Neural progenitor cell (in vitro differentiated cells): Measurements from ENCODE around the gene TNRC6C. TPM values are rescaled to one million over a fixed set of nuclear protein-coding genes. Genes with fewer than 3 reads are reported as not detected.
A peak's percentile ranks its signal among the peaks of the same experiment; 100 is the strongest.

Source experiments
- DNase-seq: peaks from one replicate; pipeline ENCODE4 v3.0.0-alpha.2; 2016; ENCODE audit warnings: low spot score
- H2AFZ ChIP-seq: fragments of 200-600 bp; sonication (generic); replicated peaks from 2 replicates; pipeline ENCODE4 v1.6.1; 2016; ENCODE audit warnings: antibody characterized with exemption
- H3F3A ChIP-seq: fragments of 200-600 bp; sonication (generic); 2 replicates; pipeline ENCODE4 v1.6.1; 2016; ENCODE audit warnings: antibody characterized with exemption, low read depth
- H3K27ac ChIP-seq: fragments of 200-600 bp; sonication (generic); 2 replicates; pipeline ENCODE4 v1.5.1; 2016; ENCODE audit warnings: mild to moderate bottlenecking
- H3K27me3 ChIP-seq: fragments of 200-600 bp; sonication (generic); 2 replicates; pipeline ENCODE4 v1.6.1; 2016; ENCODE audit warnings: mild to moderate bottlenecking, moderate library complexity
- H3K36me3 ChIP-seq: fragments of 200-600 bp; sonication (generic); 2 replicates; pipeline ENCODE4 v1.5.1; 2016
- H3K4me1 ChIP-seq: fragments of 200-600 bp; sonication (generic); 2 replicates; pipeline ENCODE4 v1.6.1; 2016; ENCODE audit warnings: mixed run types
- H3K4me2 ChIP-seq: fragments of 200-600 bp; sonication (generic); 2 replicates; pipeline ENCODE4 v1.6.1; 2016
- H3K4me3 ChIP-seq: fragments of 200-600 bp; sonication (generic); 2 replicates; pipeline ENCODE4 v1.5.1; 2016
- H3K79me2 ChIP-seq: fragments of 200-600 bp; sonication (generic); 2 replicates; pipeline ENCODE4 v1.6.1; 2016; ENCODE audit warnings: low read depth
- H3K9ac ChIP-seq: fragments of 200-600 bp; sonication (generic); 2 replicates; pipeline ENCODE4 v1.6.1; 2016
- H3K9me3 ChIP-seq: fragments of 200-600 bp; sonication (generic); 2 replicates; pipeline ENCODE4 v1.5.1; 2016; ENCODE audit warnings: low read depth
- H4K20me1 ChIP-seq: fragments of 200-600 bp; sonication (generic); 2 replicates; pipeline ENCODE4 v1.6.1; 2016; ENCODE audit warnings: low read depth
- H3K27ac Mint-ChIP-seq: 3 replicates; pipeline ENCODE4 v1.8.0; 2021; ENCODE audit warnings: mixed read lengths
- H3K27me3 Mint-ChIP-seq: 2 replicates; pipeline ENCODE4 v1.8.0; 2022; ENCODE audit warnings: low read depth, mild to moderate bottlenecking, inconsistent platforms, moderate library complexity, mixed read lengths; ENCODE audit not compliant: insufficient read depth
- H3K36me3 Mint-ChIP-seq: 3 replicates; pipeline ENCODE4 v1.8.0; 2021; ENCODE audit warnings: mixed read lengths
- H3K4me1 Mint-ChIP-seq: 3 replicates; pipeline ENCODE4 v1.8.0; 2021; ENCODE audit warnings: mixed read lengths
- H3K4me3 Mint-ChIP-seq: 3 replicates; pipeline ENCODE4 v1.8.0; 2021; ENCODE audit warnings: mild to moderate bottlenecking, moderate library complexity, mixed read lengths
- H3K9me3 Mint-ChIP-seq: 3 replicates; pipeline ENCODE4 v1.8.0; 2020; ENCODE audit warnings: mixed read lengths
- EZH2 ChIP-seq: fragments of 200-600 bp; sonication (generic); IDR thresholded peaks from 2 replicates; pipeline ENCODE4 v1.6.1; 2017; ENCODE audit warnings: antibody characterized with exemption, mild to moderate bottlenecking, moderate library complexity
- EZH2phosphoT487 ChIP-seq: fragments of 200-600 bp; sonication (generic); IDR thresholded peaks from 2 replicates; pipeline ENCODE4 v1.6.1; 2017; ENCODE audit warnings: antibody characterized with exemption
- total RNA-seq: library from RNA; depleted of rRNA; stranded (reverse); fragments of >200 nt; gene quantifications from 2 replicates; pipeline ENCODE4 v1.2.3, GENCODE V29; 2015; ENCODE audit warnings: low replicate concordance
- TF ChIP-seq, protein P1 (sequence below): fragments of 200-600 bp; sonication (generic); IDR thresholded peaks from 2 replicates; pipeline ENCODE4 v1.5.1; 2017; ENCODE audit warnings: antibody characterized with exemption, mild to moderate bottlenecking

TNRC6C gene
- total RNA-seq, 1 donor from 2014 or later: 14.9 TPM

DNA sequence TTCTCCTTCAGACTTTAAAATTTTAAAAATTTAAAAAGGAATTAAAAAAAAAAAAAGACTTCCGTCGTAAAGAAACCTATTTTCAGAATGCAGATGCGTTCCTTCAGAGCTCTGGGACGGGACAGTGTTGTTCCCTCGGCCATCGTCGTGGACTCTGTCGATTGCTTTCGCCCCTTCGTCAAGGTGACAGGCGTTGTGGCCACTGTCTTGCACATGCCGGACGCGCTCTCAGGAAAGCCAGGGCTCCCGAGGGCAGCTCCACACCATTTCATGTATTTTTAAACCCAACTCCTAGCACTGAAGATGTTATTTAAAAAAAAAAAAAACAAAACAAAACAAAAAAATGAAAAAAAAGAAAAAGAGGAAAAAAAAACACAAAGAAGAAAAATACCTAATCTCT is 147.7 kb downstream of the TNRC6C start:
- peaks cover 13% of the 10 kb centered on the region for H3K4me1 Mint-ChIP-seq
- H3K36me3 ChIP-seq: no peaks in the 10 kb centered on the region
- no peaks in the 10 kb centered on the region for H4K20me1 ChIP-seq
- no peaks in the 10 kb centered on the region for H3K4me1 ChIP-seq
- peaks cover 23% of the 10 kb centered on the region for H3K36me3 Mint-ChIP-seq
- H3K9ac ChIP-seq: no peak overlapping the region
- H2AFZ ChIP-seq: no peak overlapping the region
- H3K79me2 ChIP-seq: no peaks in the 10 kb centered on the region
- no peak overlapping the region for H3K4me3 Mint-ChIP-seq
- H3K27me3 ChIP-seq: no peaks in the 10 kb centered on the region
- no peaks in the 10 kb centered on the region for H3K9me3 ChIP-seq
- no peaks in the 10 kb centered on the region for H3F3A ChIP-seq
- no peak for DNase-seq
- no peak overlapping the region for H3K4me2 ChIP-seq
- no peaks in the 10 kb centered on the region for H3K9me3 Mint-ChIP-seq
- no peak overlapping the region for H3K4me3 ChIP-seq
- H3K27ac ChIP-seq: no peak overlapping the region
- H3K27ac Mint-ChIP-seq: no peak overlapping the region
- peaks cover 8% of the 10 kb centered on the region for H3K27me3 Mint-ChIP-seq
- TF ChIP-seq EZH2: no peak

DNA sequence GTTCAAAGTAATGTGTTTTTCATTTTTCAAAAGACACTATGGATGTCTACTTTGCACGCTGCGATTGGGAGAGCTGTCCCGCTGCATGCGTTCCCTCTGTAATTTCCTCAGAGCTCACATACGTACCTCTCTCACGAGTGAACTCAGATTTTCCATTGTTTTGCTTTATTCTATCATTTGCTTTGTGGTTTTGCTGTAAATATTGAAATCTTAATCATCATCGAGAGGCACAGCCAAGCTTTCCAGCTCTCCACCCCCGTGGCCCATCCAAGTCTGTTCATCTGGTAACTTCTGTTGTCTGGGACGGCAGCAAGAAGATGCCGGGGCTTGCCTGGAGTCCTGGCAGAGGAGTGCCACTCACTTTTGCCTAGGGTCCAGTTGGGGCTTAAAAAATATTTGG is 149.0 kb downstream of the TNRC6C start:
- Histone ChIP-seq H3F3A (no peaks in the 10 kb centered on the region), H3K27me3 (no peaks in the 10 kb centered on the region), H3K9me3 (no peaks in the 10 kb centered on the region), H3K27ac (no peak overlapping the region), H3K4me2 (no peak overlapping the region), H4K20me1 (no peaks in the 10 kb centered on the region), H3K4me1 (no peaks in the 10 kb centered on the region), H3K36me3 (no peaks in the 10 kb centered on the region), H3K9ac (no peak overlapping the region), H3K4me3 (no peak overlapping the region), H3K79me2 (no peaks in the 10 kb centered on the region), H2AFZ (no peak overlapping the region)
- Mint-ChIP-seq H3K27me3 (peaks cover 8% of the 10 kb centered on the region), H3K4me1 (peaks cover 13% of the 10 kb centered on the region), H3K9me3 (no peaks in the 10 kb centered on the region), H3K4me3 (no peak overlapping the region), H3K27ac (no peak overlapping the region), H3K36me3 (peaks cover 15% of the 10 kb centered on the region)
- TF ChIP-seq EZH2phosphoT487: no peak
- TF ChIP-seq, protein P1, sequence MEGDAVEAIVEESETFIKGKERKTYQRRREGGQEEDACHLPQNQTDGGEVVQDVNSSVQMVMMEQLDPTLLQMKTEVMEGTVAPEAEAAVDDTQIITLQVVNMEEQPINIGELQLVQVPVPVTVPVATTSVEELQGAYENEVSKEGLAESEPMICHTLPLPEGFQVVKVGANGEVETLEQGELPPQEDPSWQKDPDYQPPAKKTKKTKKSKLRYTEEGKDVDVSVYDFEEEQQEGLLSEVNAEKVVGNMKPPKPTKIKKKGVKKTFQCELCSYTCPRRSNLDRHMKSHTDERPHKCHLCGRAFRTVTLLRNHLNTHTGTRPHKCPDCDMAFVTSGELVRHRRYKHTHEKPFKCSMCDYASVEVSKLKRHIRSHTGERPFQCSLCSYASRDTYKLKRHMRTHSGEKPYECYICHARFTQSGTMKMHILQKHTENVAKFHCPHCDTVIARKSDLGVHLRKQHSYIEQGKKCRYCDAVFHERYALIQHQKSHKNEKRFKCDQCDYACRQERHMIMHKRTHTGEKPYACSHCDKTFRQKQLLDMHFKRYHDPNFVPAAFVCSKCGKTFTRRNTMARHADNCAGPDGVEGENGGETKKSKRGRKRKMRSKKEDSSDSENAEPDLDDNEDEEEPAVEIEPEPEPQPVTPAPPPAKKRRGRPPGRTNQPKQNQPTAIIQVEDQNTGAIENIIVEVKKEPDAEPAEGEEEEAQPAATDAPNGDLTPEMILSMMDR: no peak
- DNase-seq: no peak

DNA sequence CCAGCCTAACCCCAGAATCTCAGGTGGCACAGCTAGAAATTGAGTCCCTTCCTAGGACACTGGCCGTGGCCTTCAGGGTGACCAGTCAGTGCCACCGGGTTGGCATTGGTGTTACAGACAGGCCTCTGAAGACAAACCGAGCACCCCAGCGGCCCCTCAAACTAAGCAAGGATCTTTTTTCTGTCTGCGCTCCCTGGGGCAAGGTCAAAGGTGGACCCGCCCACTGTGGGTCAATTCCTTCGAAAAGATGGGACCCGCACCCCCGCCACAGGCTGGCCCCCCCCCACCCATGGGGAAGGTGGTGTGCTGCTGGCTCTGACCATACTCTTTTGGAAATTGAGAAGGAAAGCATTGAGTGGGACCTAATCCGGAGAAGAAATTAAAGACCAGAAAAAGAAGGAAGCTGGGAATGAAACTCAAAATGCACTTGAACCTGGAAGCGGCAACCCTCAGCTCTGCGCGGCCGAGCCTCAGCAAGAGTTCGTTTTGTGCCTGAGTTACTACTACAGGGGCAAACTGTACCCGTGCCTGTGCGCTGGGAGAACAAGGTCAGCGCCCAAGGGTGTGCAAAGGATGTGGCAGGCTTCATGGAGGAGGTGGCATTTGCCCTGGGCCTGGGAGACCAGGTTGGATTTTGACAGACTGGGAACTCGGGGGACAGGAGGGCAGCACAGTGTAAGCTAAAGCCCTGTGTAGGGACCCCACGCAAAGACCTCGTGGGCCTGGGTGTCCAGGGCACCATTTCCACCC is 149.6 kb downstream of the TNRC6C start:
- no peaks in the 10 kb centered on the region for H3K36me3 ChIP-seq
- H4K20me1 ChIP-seq: no peaks in the 10 kb centered on the region
- H3K4me1 Mint-ChIP-seq: peaks cover 13% of the 10 kb centered on the region
- H3K27me3 Mint-ChIP-seq: peaks cover 8% of the 10 kb centered on the region
- H3K9ac ChIP-seq: no peak overlapping the region
- peaks cover 15% of the 10 kb centered on the region for H3K36me3 Mint-ChIP-seq
- no peaks in the 10 kb centered on the region for H3K9me3 ChIP-seq
- H3K79me2 ChIP-seq: no peaks in the 10 kb centered on the region
- H3K27ac Mint-ChIP-seq: no peak overlapping the region
- no peaks in the 10 kb centered on the region for H3K9me3 Mint-ChIP-seq
- no peak overlapping the region for H2AFZ ChIP-seq
- DNase-seq: no peak
- no peaks in the 10 kb centered on the region for H3F3A ChIP-seq
- no peak overlapping the region for H3K4me3 Mint-ChIP-seq
- no peaks in the 10 kb centered on the region for H3K4me1 ChIP-seq
- no peak overlapping the region for H3K27ac ChIP-seq
- no peak overlapping the region for H3K4me3 ChIP-seq
- no peak overlapping the region for H3K4me2 ChIP-seq
- TF ChIP-seq EZH2phosphoT487 (no peak), EZH2 (no peak)
- TF ChIP-seq, protein P1: no peak
- no peaks in the 10 kb centered on the region for H3K27me3 ChIP-seq

DNA sequence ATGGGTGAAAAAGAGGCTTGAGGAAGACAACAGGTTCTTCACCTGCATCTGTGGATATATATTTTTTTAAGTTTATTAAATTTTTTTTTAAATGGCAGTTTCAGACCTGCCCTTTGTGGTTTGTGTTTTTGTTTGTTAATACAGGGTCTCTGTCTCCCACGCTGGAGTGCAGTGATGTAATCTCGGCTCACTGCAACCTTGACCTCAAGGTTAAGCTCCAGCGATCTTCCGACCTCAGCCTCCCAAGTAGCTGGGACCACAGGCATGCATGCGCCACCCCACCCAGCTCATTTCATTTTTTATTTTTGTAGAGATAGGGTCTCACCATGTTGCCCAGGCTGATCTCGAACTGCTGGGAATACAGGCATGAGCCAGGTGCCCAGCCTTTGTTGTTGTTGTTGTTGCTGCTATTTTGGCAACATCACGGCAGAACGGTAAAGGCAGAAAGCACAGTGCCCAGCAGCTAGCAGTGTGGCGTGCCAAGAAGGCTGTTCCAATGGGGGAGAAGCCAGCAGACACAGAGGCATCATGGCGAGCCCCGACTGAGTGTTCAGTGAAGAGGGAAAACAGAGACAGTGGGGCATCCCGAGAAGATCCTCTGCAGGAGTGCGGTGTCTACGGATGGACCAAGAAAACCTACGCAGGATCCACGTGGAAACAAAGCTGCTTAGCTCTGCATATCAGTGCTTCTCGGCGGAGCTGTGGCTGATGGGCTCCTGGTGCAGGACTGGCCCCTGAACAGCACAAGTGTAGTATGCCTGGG is 150.4 kb downstream of the TNRC6C start:
- Histone ChIP-seq H3K9ac (no peak overlapping the region), H3F3A (no peaks in the 10 kb centered on the region), H3K4me3 (no peak overlapping the region), H3K9me3 (no peaks in the 10 kb centered on the region), H3K4me1 (no peaks in the 10 kb centered on the region), H4K20me1 (no peaks in the 10 kb centered on the region), H2AFZ (no peak overlapping the region), H3K4me2 (no peak overlapping the region), H3K27me3 (no peaks in the 10 kb centered on the region), H3K27ac (no peak overlapping the region), H3K36me3 (no peaks in the 10 kb centered on the region), H3K79me2 (no peaks in the 10 kb centered on the region)
- TF ChIP-seq EZH2phosphoT487 (no peak), EZH2 (no peak)
- TF ChIP-seq, protein P1: no peak
- DNase-seq: no peak
- Mint-ChIP-seq H3K4me3 (no peak overlapping the region), H3K36me3 (peaks cover 12% of the 10 kb centered on the region), H3K27me3 (peaks cover 5% of the 10 kb centered on the region), H3K27ac (peak overlapping the region; percentile 78), H3K4me1 (peaks cover 9% of the 10 kb centered on the region), H3K9me3 (no peaks in the 10 kb centered on the region)
